GM21360 (cell line): ENCODE data around the gene UVRAG.

Source experiments
- ATAC-seq: cut with Tn5 transposase; IDR thresholded peaks from one replicate; pipeline ENCODE4 v1.9.1; 2021; ENCODE audit warnings: mild to moderate bottlenecking, moderate library complexity; ENCODE audit not compliant: unreplicated experiment

Gene UVRAG

GRCh38 chr11:75996523-75997442, 181.8 kb downstream of the UVRAG start:
- no peak for ATAC-seq

- ATAC-seq = no peak
Observed at GRCh38 chr11:76004400-76004799, 189.4 kb downstream of the UVRAG start.

GRCh38 chr11:76005756-76006155, 190.7 kb downstream of the UVRAG start:
- no peak for ATAC-seq

GRCh38 chr11:76007166-76007565, 192.2 kb downstream of the UVRAG start:
- ATAC-seq = no peak

- no peak for ATAC-seq
Observed at GRCh38 chr11:76008474-76008873, 193.5 kb downstream of the UVRAG start.

GRCh38 chr11:76010051-76010450, 195.0 kb downstream of the UVRAG start:
- ATAC-seq = no peak

GRCh38 chr11:76013526-76013925, 198.5 kb downstream of the UVRAG start:
- ATAC-seq = no peak

- ATAC-seq = no peak
Observed at GRCh38 chr11:76023236-76024068, 208.4 kb downstream of the UVRAG start.

GRCh38 chr11:76025068-76025467, 210.1 kb downstream of the UVRAG start:
- ATAC-seq = no peak

GRCh38 chr11:76025817-76026216, 210.8 kb downstream of the UVRAG start:
- no peak for ATAC-seq

GRCh38 chr11:76026281-76026680, 211.3 kb downstream of the UVRAG start:
- no peak for ATAC-seq

GRCh38 chr11:76026862-76027261, 211.9 kb downstream of the UVRAG start:
- no peak for ATAC-seq

- ATAC-seq = no peak
Observed at GRCh38 chr11:76030286-76030685, 215.3 kb downstream of the UVRAG start.

- ATAC-seq = no peak
Observed at GRCh38 chr11:76030968-76031590, 216.1 kb downstream of the UVRAG start.

GRCh38 chr11:76033699-76034098, 218.7 kb downstream of the UVRAG start:
- no peak for ATAC-seq

- ATAC-seq = no peak
Observed at GRCh38 chr11:76035020-76035419, 220.0 kb downstream of the UVRAG start.

- ATAC-seq = no peak
Observed at GRCh38 chr11:76038608-76039007, 223.6 kb downstream of the UVRAG start.

GRCh38 chr11:76041208-76041607, 226.2 kb downstream of the UVRAG start:
- ATAC-seq = no peak

GRCh38 chr11:76044750-76045320, 229.8 kb downstream of the UVRAG start:
- ATAC-seq = no peak

- ATAC-seq = no peak
Observed at GRCh38 chr11:76047231-76047630, 232.2 kb downstream of the UVRAG start.

GRCh38 chr11:76047766-76048165, 232.8 kb downstream of the UVRAG start:
- no peak for ATAC-seq
